Osteoblast (primary cell): Measurements from ENCODE around the gene HDGFL2. TPM values are rescaled to one million over a fixed set of nuclear protein-coding genes. Genes with fewer than 3 reads are reported as not detected.
A peak's percentile ranks its signal among the peaks of the same experiment; 100 is the strongest.

Experiments
- DNase-seq: peaks from one replicate; pipeline ENCODE4 v3.0.0; 2011; ENCODE audit warnings: low spot score, mixed read lengths; ENCODE audit not compliant: insufficient read length; ENCODE audit errors: missing footprints
- H2AFZ ChIP-seq: 2 replicates; pipeline ENCODE4 v1.6.0; 2011; ENCODE audit warnings: mild to moderate bottlenecking, low read length
- H3K27ac ChIP-seq: 2 replicates; pipeline ENCODE4 v1.5.1; 2011; ENCODE audit warnings: mild to moderate bottlenecking, low read depth, low read length, moderate library complexity
- H3K27me3 ChIP-seq: 2 replicates; pipeline ENCODE4 v1.6.0; 2012; ENCODE audit warnings: mild to moderate bottlenecking, control low read depth, inconsistent platforms, low read length, moderate library complexity; ENCODE audit not compliant: insufficient read depth
- H3K36me3 ChIP-seq: 2 replicates; pipeline ENCODE4 v1.5.1; 2011; ENCODE audit warnings: mild to moderate bottlenecking, low read length, control low read depth, moderate library complexity; ENCODE audit not compliant: insufficient read depth
- H3K4me1 ChIP-seq: 2 replicates; pipeline ENCODE4 v1.5.1; 2011; ENCODE audit warnings: mild to moderate bottlenecking, low read length, control low read depth, moderate library complexity; ENCODE audit not compliant: insufficient read depth
- H3K4me2 ChIP-seq: 2 replicates; pipeline ENCODE4 v1.6.0; 2011; ENCODE audit warnings: mild to moderate bottlenecking, low read length; ENCODE audit not compliant: insufficient read depth
- H3K4me3 ChIP-seq: fragments of 200-600 bp; sonication (generic); 3 replicates; pipeline ENCODE4 v1.5.1; 2012; ENCODE audit warnings: mild to moderate bottlenecking, low read length, inconsistent platforms; ENCODE audit not compliant: insufficient read depth
- H3K79me2 ChIP-seq: 2 replicates; pipeline ENCODE4 v1.6.0; 2012; ENCODE audit warnings: mild to moderate bottlenecking, low read length, control low read depth, inconsistent platforms; ENCODE audit not compliant: insufficient read depth
- H3K9me3 ChIP-seq: 2 replicates; pipeline ENCODE4 v1.5.1; 2011; ENCODE audit warnings: low read depth, low read length, control low read depth
- H4K20me1 ChIP-seq: 2 replicates; pipeline ENCODE4 v1.6.0; 2012; ENCODE audit warnings: mild to moderate bottlenecking, low read length, control low read depth; ENCODE audit not compliant: insufficient read depth
- CTCF ChIP-seq: IDR thresholded peaks from 2 replicates; pipeline ENCODE4 v1.5.1; 2011; ENCODE audit warnings: mild to moderate bottlenecking, low read depth, low read length, moderate library complexity; ENCODE audit errors: extremely low read depth
- total RNA-seq: library from RNA; depleted of rRNA; stranded (reverse); fragments of >200 nt; gene quantifications from 2 replicates; pipeline ENCODE4 v1.2.3, GENCODE V29; 2012

The HDGFL2 gene
- total RNA-seq, 1 donor, result 48.5 TPM

GRCh38 chr19:4474514-4475022, 2.5 kb downstream of the HDGFL2 start:
- peak overlapping the region; percentile 83 for H3K4me3 ChIP-seq
- peaks cover 17% of the 10 kb centered on the region for H3K4me1 ChIP-seq
- peak; percentile 99 for DNase-seq
- H3K79me2 ChIP-seq, result peaks cover 49% of the 10 kb centered on the region
- H2AFZ ChIP-seq, result peak overlapping the region; percentile 53
- H4K20me1 ChIP-seq, result peaks cover 18% of the 10 kb centered on the region
- H3K4me2 ChIP-seq, result peak overlapping the region; percentile 93
- no peaks in the 10 kb centered on the region for H3K9me3 ChIP-seq
- TF ChIP-seq CTCF, result no peak
- no peaks in the 10 kb centered on the region for H3K27me3 ChIP-seq
- H3K27ac ChIP-seq, result peak overlapping the region; percentile 12
- peaks cover 26% of the 10 kb centered on the region for H3K36me3 ChIP-seq

- Histone ChIP-seq H3K9me3 (no peaks in the 10 kb centered on the region), H3K4me1 (peaks cover 13% of the 10 kb centered on the region), H3K36me3 (peaks cover 26% of the 10 kb centered on the region), H3K4me3 (no peak overlapping the region), H4K20me1 (peaks cover 18% of the 10 kb centered on the region), H3K27ac (no peak overlapping the region), H2AFZ (no peak overlapping the region), H3K79me2 (peaks cover 51% of the 10 kb centered on the region), H3K27me3 (no peaks in the 10 kb centered on the region), H3K4me2 (no peak overlapping the region)
- peak; percentile 36 for DNase-seq
- no peak for TF ChIP-seq CTCF
Measured at GRCh38 chr19:4477034-4477801, 5.1 kb downstream of the HDGFL2 start.

GRCh38 chr19:4482721-4483364, 10.7 kb downstream of the HDGFL2 start:
- TF ChIP-seq CTCF, result no peak

GRCh38 chr19:4483385-4483784, 11.3 kb downstream of the HDGFL2 start:
- peaks cover 8% of the 10 kb centered on the region for H3K79me2 ChIP-seq
- H3K4me2 ChIP-seq, result no peak overlapping the region
- H4K20me1 ChIP-seq, result peaks cover 3% of the 10 kb centered on the region
- H3K9me3 ChIP-seq, result no peaks in the 10 kb centered on the region
- H3K4me1 ChIP-seq, result no peaks in the 10 kb centered on the region
- no peak for TF ChIP-seq CTCF
- H2AFZ ChIP-seq, result no peak overlapping the region
- DNase-seq, result peak; percentile 19
- no peak overlapping the region for H3K4me3 ChIP-seq
- H3K27ac ChIP-seq, result no peak overlapping the region
- H3K27me3 ChIP-seq, result no peaks in the 10 kb centered on the region
- peaks cover 23% of the 10 kb centered on the region for H3K36me3 ChIP-seq

More at GRCh38 chr19:4482721-4483364, 10.7 kb downstream of the HDGFL2 start:
- H2AFZ ChIP-seq, result no peak overlapping the region
- H3K4me3 ChIP-seq, result no peak overlapping the region
- peaks cover 8% of the 10 kb centered on the region for H3K79me2 ChIP-seq
- peaks cover 22% of the 10 kb centered on the region for H3K36me3 ChIP-seq
- H3K9me3 ChIP-seq, result no peaks in the 10 kb centered on the region
- H3K27me3 ChIP-seq, result no peaks in the 10 kb centered on the region
- H4K20me1 ChIP-seq, result peaks cover 3% of the 10 kb centered on the region
- H3K27ac ChIP-seq, result no peak overlapping the region
- no peak overlapping the region for H3K4me2 ChIP-seq
- H3K4me1 ChIP-seq, result no peaks in the 10 kb centered on the region
- DNase-seq, result peak; percentile 35
